CD4-positive, alpha-beta T cell treated with Interferon gamma for 1 hour (primary cell): ENCODE results near the gene PIK3IP1.
"Not testable (repeated sequence)": the region's sequence is repeated elsewhere in the genome, so short reads cannot be mapped to it uniquely, and the experiment has no call there.

ENCODE experiments used
- DNase-seq: peaks from one replicate; pipeline ENCODE4 v3.0.0-alpha.2; 2020

PIK3IP1 gene

DNA sequence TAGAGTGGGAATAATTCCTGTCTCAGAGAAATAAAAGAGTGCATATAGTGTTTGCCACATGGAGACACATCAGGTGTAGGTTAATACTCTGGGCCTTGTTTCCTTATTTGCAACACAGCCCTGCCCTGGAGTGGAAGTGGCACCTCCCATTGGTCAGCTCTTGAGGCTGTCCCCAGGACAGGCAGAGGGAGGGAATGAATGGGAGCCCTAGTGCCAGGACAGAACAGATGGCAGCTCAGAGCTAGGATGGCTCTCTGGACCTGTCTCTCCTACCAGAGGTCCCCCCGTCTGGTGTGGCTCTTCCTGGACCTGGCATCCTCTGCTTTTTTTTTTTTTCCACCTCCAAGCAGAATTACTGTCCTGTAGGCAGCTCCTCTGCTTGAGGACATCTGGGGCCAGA lies 44.6 kb downstream of the PIK3IP1 start:
- no peak for DNase-seq

DNA sequence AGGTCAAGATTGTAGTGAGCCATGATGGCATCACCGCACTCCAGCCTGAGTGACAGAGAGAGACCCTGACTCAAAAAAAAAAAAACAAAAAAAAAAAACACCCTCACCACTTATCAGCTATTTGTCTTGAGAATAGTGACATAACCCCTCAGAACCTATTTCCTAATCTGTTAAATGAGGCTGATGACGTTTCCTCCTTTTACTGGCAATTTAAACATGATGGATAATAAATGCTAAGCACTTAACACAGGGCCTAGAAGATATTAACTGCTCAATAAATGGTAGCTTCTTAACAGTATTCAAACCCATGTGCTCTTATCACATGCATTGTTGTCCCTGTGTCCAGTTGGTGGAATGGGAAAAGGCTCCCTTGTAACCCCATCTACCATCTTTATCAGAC lies 45.6 kb downstream of the PIK3IP1 start:
- no peak for DNase-seq

DNA sequence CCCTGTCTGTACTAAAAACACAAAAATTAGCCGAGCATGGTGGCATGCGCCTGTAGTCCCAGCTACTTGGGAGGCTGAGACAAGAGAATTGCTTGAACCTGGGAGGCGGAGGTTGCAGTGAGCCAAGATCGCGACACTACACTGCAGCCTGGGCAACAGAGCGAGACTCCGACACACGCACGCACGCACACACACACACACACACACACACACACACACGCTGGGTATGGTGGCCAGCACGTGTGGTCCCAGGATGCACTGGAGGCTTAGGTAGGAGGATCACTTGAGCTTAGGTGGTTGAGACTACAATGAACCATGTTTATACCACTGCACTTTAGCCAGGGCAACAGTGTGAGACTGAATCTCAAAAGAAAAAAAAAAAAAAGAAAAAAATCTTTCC lies 46.3 kb downstream of the PIK3IP1 start:
- not testable (repeated sequence) for DNase-seq

DNA sequence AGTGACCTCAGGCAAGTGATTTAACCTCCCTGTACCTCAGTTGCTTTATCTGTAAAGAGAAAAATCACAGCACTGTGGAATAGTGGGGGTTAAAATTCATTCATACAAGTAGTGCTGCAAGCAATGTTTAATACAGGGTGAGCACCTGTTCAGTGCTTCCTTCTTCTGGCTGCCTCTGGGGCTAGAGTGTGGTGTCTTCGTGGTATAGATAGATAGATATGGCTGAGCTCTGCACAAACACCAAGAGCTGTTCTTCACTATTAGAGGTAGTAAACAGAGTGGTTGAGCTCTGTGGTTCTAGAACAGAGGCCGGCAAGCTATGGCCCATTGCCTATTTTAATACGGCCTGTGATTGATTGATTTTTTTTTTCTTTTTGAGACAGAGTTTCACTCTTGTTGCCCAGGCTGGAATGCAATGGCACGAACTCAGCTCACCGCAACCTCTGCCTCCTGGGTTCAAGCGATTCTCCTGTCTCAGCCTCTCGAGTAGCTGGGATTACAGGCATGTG lies 47.3 kb downstream of the PIK3IP1 start:
- DNase-seq = no peak

DNA sequence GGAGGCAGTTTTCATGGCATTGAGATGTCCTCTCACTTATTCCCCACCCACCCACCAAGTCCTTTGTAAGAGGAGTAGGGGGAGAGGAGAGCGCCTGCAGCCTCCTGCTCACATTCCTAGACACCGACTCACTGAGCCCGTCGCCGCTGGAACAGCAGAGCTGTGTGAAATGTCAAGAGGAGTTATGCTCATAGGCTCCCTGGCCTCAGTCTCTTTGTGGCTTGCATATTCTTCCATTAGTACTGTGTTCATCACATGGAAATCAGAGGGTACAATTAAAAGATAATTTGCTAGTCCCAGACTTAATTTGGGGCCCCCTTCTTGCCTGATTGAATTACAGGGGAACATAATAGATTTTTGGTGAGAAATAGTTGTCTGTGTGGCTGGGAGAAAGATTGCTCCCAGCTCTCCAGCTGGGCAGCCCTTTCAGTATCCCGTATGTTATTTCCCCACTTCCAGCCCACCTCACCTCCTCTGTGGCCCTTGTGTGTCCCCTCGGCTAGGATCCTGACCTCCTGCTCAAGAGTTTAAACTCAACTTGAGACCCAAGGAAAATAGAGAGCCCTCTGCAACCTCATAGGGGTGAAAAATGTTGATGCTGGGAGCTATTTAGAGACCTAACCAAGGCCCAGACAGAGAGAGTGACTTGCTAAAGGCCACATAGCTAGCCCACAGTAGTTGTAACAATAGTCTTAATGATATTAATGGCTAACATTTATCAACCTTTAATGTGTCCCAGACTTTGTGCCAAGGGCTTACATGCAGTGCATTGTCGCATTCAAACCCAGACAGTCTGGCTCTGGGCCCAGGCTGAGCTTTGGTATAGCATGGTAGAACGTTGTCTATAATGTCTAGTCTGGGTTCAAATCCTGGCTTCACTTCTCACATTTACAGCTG lies 48.0 kb downstream of the PIK3IP1 start:
- DNase-seq = no peak

DNA sequence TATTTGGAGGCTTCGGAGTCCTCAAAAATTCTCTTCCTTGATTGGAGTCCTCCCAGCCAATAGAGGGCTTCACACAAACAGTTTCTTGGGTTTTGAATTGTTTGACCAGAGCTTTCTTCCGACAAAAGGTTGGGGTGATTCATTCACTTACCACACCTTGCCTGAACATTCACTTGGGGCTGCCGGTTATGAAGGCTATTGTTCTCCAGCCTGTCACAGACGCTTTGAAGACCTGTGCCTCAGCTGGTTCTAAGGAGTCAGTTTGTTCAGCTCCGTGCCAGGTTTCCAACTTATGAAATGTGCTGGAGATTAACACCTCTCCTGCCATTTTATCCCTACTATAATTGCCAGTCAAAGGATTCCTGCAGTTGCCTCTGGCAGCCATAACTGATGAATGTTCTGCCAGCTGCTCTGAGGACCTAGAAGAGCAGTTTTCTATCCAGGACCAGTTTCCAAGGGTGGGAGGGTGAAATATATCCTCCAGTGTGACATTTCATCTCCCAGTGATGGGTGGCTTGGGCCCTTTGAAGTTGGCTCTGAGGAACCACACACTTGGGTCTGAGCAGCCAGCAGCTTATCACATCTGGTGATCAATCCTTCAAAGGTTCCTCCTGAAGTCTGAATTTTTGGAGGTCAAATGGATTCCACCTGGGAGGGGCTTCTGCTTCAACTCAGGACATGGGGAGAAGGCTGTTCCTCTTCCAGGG lies 48.8 kb downstream of the PIK3IP1 start:
- no peak for DNase-seq

DNA sequence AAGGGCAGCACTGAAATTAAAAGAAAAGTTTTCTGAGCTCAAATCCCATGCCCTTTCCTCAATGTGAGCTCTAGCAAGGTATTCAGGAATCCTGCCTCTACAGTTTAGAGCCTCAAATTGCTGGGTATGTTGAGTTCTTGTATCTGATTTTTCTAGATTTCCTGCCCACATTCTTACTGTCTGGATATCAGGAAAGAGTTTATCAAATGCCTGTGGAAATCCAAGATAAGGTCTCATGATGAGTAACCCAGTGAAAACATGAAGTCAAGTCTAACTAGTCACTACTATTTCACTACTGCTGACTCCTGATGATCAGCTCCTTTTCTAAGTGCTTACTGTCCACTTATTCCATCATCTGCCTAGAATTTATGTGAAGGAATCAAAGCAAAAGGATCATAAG lies 50.4 kb downstream of the PIK3IP1 start:
- DNase-seq = no peak

DNA sequence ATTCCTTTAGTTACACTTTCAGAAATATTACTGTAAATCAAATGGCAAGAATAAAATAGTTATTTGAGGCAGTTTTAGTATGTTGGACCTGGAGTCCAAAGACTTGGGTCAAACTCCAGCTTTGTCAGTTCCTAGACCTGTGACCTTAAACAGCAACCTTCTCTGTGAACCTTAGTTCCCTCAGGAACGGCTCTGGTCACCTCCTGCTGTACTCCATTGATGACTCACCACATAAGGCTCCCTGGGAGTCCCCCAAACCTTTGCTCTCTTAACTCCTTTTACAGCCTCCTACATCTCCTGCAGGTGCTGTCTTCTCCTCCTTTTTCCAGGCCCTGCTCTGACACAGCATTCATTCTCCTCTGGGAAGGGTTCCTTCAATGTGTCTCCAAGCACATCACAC lies 51.1 kb downstream of the PIK3IP1 start:
- no peak for DNase-seq

DNA sequence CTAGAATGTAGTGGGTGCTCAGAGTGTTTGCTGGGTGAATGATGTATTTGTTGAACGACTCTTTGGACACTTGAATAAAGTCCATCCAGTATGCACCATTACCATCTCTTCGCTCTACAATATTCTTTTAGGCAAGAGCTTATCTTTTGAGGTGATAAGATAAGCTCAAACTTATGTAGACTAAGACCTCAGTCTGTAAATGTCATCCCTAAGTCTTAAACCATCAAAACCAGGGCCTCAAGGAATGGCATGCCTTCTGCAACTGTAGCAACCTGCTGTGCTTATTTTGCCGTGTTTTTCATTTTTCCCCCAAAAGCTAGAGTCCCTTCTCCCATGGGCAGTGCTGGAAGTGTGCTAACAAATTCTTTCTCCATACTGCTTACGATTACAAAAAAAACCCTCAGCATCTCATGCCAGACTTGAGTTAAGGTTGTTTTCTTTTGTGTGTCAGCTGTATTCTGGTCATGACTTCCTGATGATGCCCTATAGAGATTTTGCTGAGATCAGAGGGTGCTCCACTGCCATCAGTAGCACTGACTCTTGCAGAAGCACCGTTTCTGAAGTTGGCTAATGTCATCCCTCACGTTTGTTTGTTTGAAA lies 52.4 kb downstream of the PIK3IP1 start:
- DNase-seq = no peak

DNA sequence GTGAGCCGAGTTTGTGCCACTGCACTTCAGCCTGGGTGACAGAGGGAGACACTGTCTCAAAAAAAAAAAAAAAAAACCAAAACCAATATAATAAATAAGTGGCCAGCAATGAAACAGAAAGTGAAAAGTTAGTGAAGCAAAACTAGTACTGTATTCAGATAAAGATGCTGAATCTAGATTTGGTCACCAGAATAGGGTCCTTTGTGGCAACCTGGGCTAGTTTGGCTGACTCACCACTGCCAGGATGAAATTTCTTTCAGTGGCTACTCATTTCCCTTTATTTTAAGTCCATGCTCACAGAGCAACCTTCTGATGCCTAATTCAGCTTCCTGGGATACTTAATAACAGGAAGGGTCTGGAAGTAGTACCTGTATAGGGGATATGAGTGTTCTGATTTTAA lies 54.2 kb downstream of the PIK3IP1 start:
- DNase-seq = no peak

DNA sequence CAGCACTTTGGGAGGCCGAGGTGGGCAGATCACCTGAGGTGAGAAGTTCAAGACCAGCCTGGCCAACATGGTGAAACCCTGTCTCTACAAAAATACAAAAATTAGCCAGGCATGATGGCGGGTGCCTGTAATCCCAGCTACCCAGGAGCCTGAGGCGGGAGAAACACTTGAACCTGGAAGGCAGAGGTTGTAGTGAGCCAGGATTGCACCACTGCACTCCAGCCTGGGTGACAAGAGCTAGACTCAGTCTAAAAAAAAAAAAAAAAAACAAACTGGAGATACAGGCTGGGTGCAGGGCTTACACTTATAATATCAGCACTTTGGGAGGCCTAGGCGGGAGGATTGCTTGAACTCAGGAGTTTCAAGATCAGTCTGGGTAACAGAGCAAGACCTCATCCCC lies 56.2 kb downstream of the PIK3IP1 start:
- not testable (repeated sequence) for DNase-seq

DNA sequence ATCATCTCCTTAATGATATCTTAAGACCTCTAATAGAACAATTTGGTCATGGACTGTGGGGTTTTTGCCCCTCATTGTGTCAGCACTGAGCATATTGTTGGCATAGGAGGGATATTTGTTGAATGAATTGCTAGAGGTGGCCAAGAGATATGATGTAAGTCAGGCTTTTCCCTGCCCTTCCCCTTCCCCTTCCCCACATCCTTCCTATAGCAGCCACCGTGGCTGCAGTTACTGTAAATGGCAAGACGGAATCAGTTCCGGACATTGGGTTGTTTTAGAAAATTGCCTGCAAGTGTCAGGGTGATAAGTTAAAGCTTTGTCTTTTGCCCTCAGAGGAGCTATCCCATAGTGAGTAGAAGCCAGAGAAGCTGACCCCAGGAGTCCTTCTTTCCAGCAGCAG lies 57.2 kb downstream of the PIK3IP1 start:
- DNase-seq = peak; percentile 65

DNA sequence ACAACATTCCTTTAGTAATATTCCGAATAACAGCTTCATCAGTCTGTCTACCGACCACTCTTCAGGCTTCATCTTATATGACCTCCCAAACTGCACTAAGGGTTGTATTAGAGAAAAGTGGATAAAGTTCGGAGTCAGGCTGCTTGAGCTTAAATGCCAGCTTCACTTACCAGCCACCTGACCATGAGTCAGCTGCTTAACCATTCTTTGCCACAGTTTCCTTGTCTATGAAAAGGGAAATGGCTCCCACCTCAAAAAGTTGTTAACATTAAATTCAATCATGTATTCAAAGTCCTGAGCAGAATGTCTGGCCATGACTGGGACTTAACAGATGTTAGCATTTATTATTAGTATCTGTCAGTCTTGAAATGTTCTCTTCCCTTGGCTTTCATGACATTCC lies 59.3 kb downstream of the PIK3IP1 start:
- no peak for DNase-seq
